Measurements from ENCODE around the gene TMEM201.

TMEM201 gene

DNA sequence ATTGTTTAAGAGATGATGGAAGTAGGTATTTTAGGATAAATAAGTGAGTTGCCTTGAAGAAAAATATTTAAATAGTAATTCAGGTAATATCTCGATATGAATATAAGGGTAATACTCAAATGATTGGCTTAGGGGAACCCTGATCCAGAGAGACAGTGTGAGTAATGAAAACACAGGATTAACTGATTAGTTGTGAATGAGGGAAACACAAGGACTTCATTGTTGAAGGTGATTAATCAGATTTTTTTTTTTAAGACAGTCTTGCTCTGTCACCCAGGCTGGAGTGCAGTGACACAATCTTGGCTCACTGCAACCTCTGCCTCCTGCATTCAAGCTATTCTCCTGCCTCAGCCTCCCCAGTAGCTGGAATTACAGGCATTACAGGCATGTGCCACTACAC lies 36.7 kb upstream of the TMEM201 start:
- H4K20me1 ChIP-seq (ENCODE audit: control insufficient read depth, insufficient read depth, low read depth, low read length) = peaks cover 7% of the 10 kb centered on the region
- H3K79me2 ChIP-seq (ENCODE audit: control insufficient read depth, low read length) = peaks cover 76% of the 10 kb centered on the region
- H3F3A ChIP-seq (ENCODE audit: control insufficient read depth, insufficient read depth) = no peaks in the 10 kb centered on the region
- TF ChIP-seq, protein P1, sequence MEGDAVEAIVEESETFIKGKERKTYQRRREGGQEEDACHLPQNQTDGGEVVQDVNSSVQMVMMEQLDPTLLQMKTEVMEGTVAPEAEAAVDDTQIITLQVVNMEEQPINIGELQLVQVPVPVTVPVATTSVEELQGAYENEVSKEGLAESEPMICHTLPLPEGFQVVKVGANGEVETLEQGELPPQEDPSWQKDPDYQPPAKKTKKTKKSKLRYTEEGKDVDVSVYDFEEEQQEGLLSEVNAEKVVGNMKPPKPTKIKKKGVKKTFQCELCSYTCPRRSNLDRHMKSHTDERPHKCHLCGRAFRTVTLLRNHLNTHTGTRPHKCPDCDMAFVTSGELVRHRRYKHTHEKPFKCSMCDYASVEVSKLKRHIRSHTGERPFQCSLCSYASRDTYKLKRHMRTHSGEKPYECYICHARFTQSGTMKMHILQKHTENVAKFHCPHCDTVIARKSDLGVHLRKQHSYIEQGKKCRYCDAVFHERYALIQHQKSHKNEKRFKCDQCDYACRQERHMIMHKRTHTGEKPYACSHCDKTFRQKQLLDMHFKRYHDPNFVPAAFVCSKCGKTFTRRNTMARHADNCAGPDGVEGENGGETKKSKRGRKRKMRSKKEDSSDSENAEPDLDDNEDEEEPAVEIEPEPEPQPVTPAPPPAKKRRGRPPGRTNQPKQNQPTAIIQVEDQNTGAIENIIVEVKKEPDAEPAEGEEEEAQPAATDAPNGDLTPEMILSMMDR (IDR thresholded peaks at IDR 0.05; ENCODE audit: low read depth, low read length, poor library complexity, severe bottlenecking) = no peak
- no peak for TF ChIP-seq EZH2phosphoT487 (IDR thresholded peaks at IDR 0.05; ENCODE audit: borderline replicate concordance, low read length)
- no peaks in the 10 kb centered on the region for H3K4me1 ChIP-seq (ENCODE audit: control insufficient read depth, low read length)
- H3K4me3 ChIP-seq (ENCODE audit: low read length) = no peak overlapping the region
- no peaks in the 10 kb centered on the region for H3K9me2 ChIP-seq (replicated peaks; ENCODE audit: control insufficient read depth, low read length)
- H3K9me3 ChIP-seq (ENCODE audit: control insufficient read depth, insufficient read depth, low read length) = no peaks in the 10 kb centered on the region
- no peak overlapping the region for H3K4me2 ChIP-seq (ENCODE audit: low read length)
- H3K36me3 ChIP-seq (ENCODE audit: control insufficient read depth, low read length) = peaks cover 50% of the 10 kb centered on the region
- H3K27me3 ChIP-seq (ENCODE audit: control insufficient read depth, low read length) = no peaks in the 10 kb centered on the region
- no peak overlapping the region for H3K27ac ChIP-seq (ENCODE audit: low read depth, low read length)

- no peaks in the 10 kb centered on the region for H3K27me3 ChIP-seq (ENCODE audit: control insufficient read depth, low read length)
- no peak overlapping the region for H3K27ac ChIP-seq (ENCODE audit: low read depth, low read length)
- H3K4me1 ChIP-seq (ENCODE audit: control insufficient read depth, low read length) = no peaks in the 10 kb centered on the region
- peaks cover 61% of the 10 kb centered on the region for H3K79me2 ChIP-seq (ENCODE audit: control insufficient read depth, low read length)
- peaks cover 4% of the 10 kb centered on the region; the same call in 1 of the 2 replicates for H3F3A ChIP-seq (ENCODE audit: control insufficient read depth, insufficient read depth)
- H3K9me2 ChIP-seq (replicated peaks; ENCODE audit: control insufficient read depth, low read length) = no peaks in the 10 kb centered on the region
- no peak overlapping the region for H3K4me3 ChIP-seq (ENCODE audit: low read length)
- no peak for TF ChIP-seq EZH2phosphoT487 (IDR thresholded peaks at IDR 0.05; ENCODE audit: borderline replicate concordance, low read length)
- TF ChIP-seq, protein P1 (IDR thresholded peaks at IDR 0.05; ENCODE audit: low read depth, low read length, poor library complexity, severe bottlenecking) = no peak
- peaks cover 60% of the 10 kb centered on the region for H3K36me3 ChIP-seq (ENCODE audit: control insufficient read depth, low read length)
- H4K20me1 ChIP-seq (ENCODE audit: control insufficient read depth, insufficient read depth, low read depth, low read length) = 0 out of 2 replicates have a peak, but pooled peaks cover 1% of the 10 kb centered on the region
- H3K4me2 ChIP-seq (ENCODE audit: low read length) = no peak overlapping the region
- no peaks in the 10 kb centered on the region for H3K9me3 ChIP-seq (ENCODE audit: control insufficient read depth, insufficient read depth, low read length)
These were observed 35.0 kb upstream of the TMEM201 start for GRCh38 chr1:9553736-9554144.

DNA sequence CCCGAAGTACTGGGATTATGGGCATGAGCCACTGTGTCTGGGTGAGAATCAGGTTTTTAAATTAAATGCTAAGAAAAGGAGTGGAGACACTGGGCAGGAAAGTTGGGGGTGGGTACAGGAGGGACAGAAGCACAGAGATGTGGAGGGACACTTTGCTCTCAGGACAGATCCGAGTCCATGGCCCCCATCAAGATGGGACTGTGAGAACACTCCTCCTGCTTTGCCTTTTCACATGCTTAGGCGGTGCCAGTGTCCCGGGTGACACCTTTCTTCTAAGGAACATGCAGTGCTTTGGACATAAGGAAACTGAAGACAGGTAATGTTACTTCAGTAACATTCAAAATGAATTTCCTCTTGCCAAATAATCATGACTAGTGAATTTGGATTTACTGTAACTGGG lies 32.8 kb upstream of the TMEM201 start:
- no peak for TF ChIP-seq EZH2phosphoT487 (IDR thresholded peaks at IDR 0.05; ENCODE audit: borderline replicate concordance, low read length)
- TF ChIP-seq, protein P1 (IDR thresholded peaks at IDR 0.05; ENCODE audit: low read depth, low read length, poor library complexity, severe bottlenecking) = no peak
- Histone ChIP-seq H3K27ac (ENCODE audit: low read depth, low read length) (no peak overlapping the region), H3K9me3 (ENCODE audit: control insufficient read depth, insufficient read depth, low read length) (no peaks in the 10 kb centered on the region), H3K27me3 (ENCODE audit: control insufficient read depth, low read length) (no peaks in the 10 kb centered on the region), H3K4me3 (ENCODE audit: low read length) (no peak overlapping the region), H3K79me2 (ENCODE audit: control insufficient read depth, low read length) (peaks cover 44% of the 10 kb centered on the region), H3K4me1 (ENCODE audit: control insufficient read depth, low read length) (no peaks in the 10 kb centered on the region), H3K9me2 (replicated peaks; ENCODE audit: control insufficient read depth, low read length) (no peaks in the 10 kb centered on the region), H3K4me2 (ENCODE audit: low read length) (no peak overlapping the region), H4K20me1 (ENCODE audit: control insufficient read depth, insufficient read depth, low read depth, low read length) (no peaks in the 10 kb centered on the region), H3F3A (ENCODE audit: control insufficient read depth, insufficient read depth) (peaks cover 4% of the 10 kb centered on the region; the same call in 1 of the 2 replicates), H3K36me3 (ENCODE audit: control insufficient read depth, low read length) (peaks cover 60% of the 10 kb centered on the region)

Data from DOHH2 (cell line).